ENCODE measurements around the gene RTN4RL1. TPM values are rescaled to one million over a fixed set of nuclear protein-coding genes. Genes with fewer than 3 reads are reported as not detected.

RTN4RL1 gene
- total and polyA plus RNA-seq, 2 of the 13 experiments (the other 11 are each of a cell fraction or from before 2014, with no cell fraction given): 0.01 TPM; not detected in 1

GRCh38 chr17:2018716-2019510, 6.2 kb downstream of the RTN4RL1 start:
- Histone ChIP-seq H3K4me2 (ENCODE audit: low read depth, low read length) (no peak overlapping the region), H4K20me1 (ENCODE audit: insufficient read depth, low read length) (no peaks in the 10 kb centered on the region), H2AFZ (ENCODE audit: low read length) (no peak overlapping the region), H3K36me3 (replicated peaks in 1 of 2; ENCODE audit: control insufficient read depth in 1 of 2, insufficient read depth in 2 of 2, low read length in 2 of 2) (no peaks in the 10 kb centered on the region), H3K9ac (ENCODE audit: insufficient read depth, low read depth, low read length) (no peak overlapping the region), H3K27me3 (ENCODE audit: control insufficient read depth in 1 of 2, insufficient read depth in 2 of 2, low read length in 2 of 2) (peaks cover 8 to 55% of the 10 kb centered on the region in 2 experiments), H3K4me3 (replicated peaks in 1 of 3; ENCODE audit: insufficient read depth in 1 of 3, low read depth in 2 of 3, low read length in 3 of 3) (no peak overlapping the region), H3K9me3 (ENCODE audit: low read length) (no peaks in the 10 kb centered on the region), H3K79me2 (ENCODE audit: insufficient read depth, low read length) (no peaks in the 10 kb centered on the region), H3K4me1 (ENCODE audit: insufficient read depth, low read length) (0 out of 2 replicates have a peak, but pooled peaks cover 2% of the 10 kb centered on the region), H3K27ac (ENCODE audit: extremely low read length, insufficient read depth, low read length) (no peak overlapping the region)
- DNase-seq (ENCODE audit: low spot score) (no peak), FAIRE-seq (no peak), ATAC-seq (no peak)
- BruUV-seq (replicated peaks): no TSS peak
- 45% methylated on average over 20 of the region's 24 CpGs for WGBS (ENCODE audit: low lambda C conversion rate)
- intact Hi-C loops (cut with micrococcal nuclease; ENCODE audit: unreplicated experiment): no loop called here
- TF ChIP-seq RAD51 (IDR thresholded peaks at IDR 0.05; ENCODE audit: borderline replicate concordance) (no peak), MTF1 (CRISPR knock-in tag; IDR thresholded peaks at IDR 0.05) (no peak), MATR3 (CRISPR knock-in tag; IDR thresholded peaks at IDR 0.05) (no peak), HOXA5 (CRISPR knock-in tag; IDR thresholded peaks at IDR 0.05) (no peak), THAP11 (CRISPR knock-in tag; IDR thresholded peaks at IDR 0.05) (no peak)
- ChIA-PET CTCF (ENCODE audit: low intra/inter-chr PET ratio, low total read pairs) (no interaction called here), POLR2A (no interaction called here)
- in situ Hi-C loops (cut with HindIII; ENCODE audit: extremely low pct_ligation_motif_present, low pct_unique_long_range_greater_than_20kb): no loop called here

- Histone ChIP-seq H2AFZ (ENCODE audit: low read length) (no peak overlapping the region), H3K9ac (ENCODE audit: insufficient read depth, low read depth, low read length) (no peak overlapping the region), H3K4me2 (ENCODE audit: low read depth, low read length) (no peak overlapping the region), H3K9me3 (ENCODE audit: low read length) (no peaks in the 10 kb centered on the region), H3K36me3 (replicated peaks in 1 of 2; ENCODE audit: control insufficient read depth in 1 of 2, insufficient read depth in 2 of 2, low read length in 2 of 2) (no peaks in the 10 kb centered on the region), H4K20me1 (ENCODE audit: insufficient read depth, low read length) (no peaks in the 10 kb centered on the region), H3K27me3 (ENCODE audit: control insufficient read depth in 1 of 2, insufficient read depth in 2 of 2, low read length in 2 of 2) (peaks cover 7 to 44% of the 10 kb centered on the region in 2 experiments), H3K27ac (ENCODE audit: extremely low read length, insufficient read depth, low read length) (no peak overlapping the region), H3K4me3 (replicated peaks in 1 of 3; ENCODE audit: insufficient read depth in 1 of 3, low read depth in 2 of 3, low read length in 3 of 3) (no peak overlapping the region), H3K4me1 (ENCODE audit: insufficient read depth, low read length) (no peaks in the 10 kb centered on the region), H3K79me2 (ENCODE audit: insufficient read depth, low read length) (no peaks in the 10 kb centered on the region)
- ChIA-PET POLR2A (no interaction called here), CTCF (ENCODE audit: low intra/inter-chr PET ratio, low total read pairs) (no interaction called here)
- BruUV-seq (replicated peaks): no TSS peak
- in situ Hi-C loops (cut with HindIII; ENCODE audit: extremely low pct_ligation_motif_present, low pct_unique_long_range_greater_than_20kb) (no loop called here), intact Hi-C loops (cut with micrococcal nuclease; ENCODE audit: unreplicated experiment) (no loop called here)
- 64% methylated on average over 11 of the region's 19 CpGs for WGBS (ENCODE audit: low lambda C conversion rate)
- DNase-seq (ENCODE audit: low spot score) (no peak), ATAC-seq (no peak; the same call in 2 of the 3 replicates), FAIRE-seq (no peak)
- TF ChIP-seq ZBTB7B (CRISPR knock-in tag; IDR thresholded peaks at IDR 0.05) (no peak), IRF2 (CRISPR knock-in tag; IDR thresholded peaks at IDR 0.05) (no peak), TBP (CRISPR knock-in tag; IDR thresholded peaks at IDR 0.05) (no peak), SRY (CRISPR knock-in tag; IDR thresholded peaks at IDR 0.05) (no peak), RAD51 (IDR thresholded peaks at IDR 0.05; ENCODE audit: borderline replicate concordance) (no peak)
- TF ChIP-seq, protein P1, sequence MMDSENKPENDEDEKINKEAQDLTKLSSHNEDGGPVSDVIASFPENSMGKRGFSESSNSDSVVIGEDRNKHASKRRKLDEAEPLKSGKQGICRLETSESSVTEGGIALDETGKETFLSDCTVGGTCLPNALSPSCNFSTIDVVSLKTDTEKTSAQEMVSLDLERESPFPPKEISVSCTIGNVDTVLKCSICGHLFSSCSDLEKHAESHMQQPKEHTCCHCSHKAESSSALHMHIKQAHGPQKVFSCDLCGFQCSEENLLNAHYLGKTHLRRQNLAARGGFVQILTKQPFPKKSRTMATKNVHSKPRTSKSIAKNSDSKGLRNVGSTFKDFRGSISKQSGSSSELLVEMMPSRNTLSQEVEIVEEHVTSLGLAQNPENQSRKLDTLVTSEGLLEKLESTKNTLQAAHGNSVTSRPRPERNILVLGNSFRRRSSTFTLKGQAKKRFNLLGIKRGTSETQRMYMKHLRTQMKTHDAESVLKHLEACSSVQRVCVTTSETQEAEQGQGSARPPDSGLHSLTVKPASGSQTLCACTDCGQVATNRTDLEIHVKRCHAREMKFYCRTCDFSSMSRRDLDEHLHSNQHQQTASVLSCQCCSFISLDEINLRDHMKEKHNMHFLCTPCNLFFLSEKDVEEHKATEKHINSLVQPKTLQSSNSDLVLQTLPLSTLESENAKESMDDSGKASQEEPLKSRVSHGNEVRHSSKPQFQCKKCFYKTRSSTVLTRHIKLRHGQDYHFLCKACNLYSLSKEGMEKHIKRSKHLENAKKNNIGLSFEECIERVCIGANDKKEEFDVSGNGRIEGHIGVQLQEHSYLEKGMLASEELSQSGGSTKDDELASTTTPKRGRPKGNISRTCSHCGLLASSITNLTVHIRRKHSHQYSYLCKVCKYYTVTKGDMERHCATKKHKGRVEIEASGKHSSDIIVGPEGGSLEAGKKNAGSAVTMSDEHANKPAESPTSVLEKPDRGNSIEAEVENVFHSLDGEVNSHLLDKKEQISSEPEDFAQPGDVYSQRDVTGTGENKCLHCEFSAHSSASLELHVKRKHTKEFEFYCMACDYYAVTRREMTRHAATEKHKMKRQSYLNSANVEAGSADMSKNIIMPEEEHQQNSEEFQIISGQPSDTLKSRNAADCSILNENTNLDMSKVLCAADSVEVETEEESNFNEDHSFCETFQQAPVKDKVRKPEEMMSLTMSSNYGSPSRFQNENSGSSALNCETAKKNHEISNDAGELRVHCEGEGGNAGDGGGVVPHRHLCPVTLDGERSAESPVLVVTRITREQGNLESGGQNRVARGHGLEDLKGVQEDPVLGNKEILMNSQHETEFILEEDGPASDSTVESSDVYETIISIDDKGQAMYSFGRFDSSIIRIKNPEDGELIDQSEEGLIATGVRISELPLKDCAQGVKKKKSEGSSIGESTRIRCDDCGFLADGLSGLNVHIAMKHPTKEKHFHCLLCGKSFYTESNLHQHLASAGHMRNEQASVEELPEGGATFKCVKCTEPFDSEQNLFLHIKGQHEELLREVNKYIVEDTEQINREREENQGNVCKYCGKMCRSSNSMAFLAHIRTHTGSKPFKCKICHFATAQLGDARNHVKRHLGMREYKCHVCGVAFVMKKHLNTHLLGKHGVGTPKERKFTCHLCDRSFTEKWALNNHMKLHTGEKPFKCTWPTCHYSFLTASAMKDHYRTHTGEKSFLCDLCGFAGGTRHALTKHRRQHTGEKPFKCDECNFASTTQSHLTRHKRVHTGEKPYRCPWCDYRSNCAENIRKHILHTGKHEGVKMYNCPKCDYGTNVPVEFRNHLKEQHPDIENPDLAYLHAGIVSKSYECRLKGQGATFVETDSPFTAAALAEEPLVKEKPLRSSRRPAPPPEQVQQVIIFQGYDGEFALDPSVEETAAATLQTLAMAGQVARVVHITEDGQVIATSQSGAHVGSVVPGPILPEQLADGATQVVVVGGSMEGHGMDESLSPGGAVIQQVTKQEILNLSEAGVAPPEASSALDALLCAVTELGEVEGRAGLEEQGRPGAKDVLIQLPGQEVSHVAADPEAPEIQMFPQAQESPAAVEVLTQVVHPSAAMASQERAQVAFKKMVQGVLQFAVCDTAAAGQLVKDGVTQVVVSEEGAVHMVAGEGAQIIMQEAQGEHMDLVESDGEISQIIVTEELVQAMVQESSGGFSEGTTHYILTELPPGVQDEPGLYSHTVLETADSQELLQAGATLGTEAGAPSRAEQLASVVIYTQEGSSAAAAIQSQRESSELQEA (CRISPR knock-in tag; IDR thresholded peaks at IDR 0.05; ENCODE audit: not compliant biosample characterization): no peak
Observed at GRCh38 chr17:2017274-2017941, 7.7 kb downstream of the RTN4RL1 start.

All from HepG2 (cell line).